ENCODE results near the gene NFYA. TPM values are rescaled to one million over a fixed set of nuclear protein-coding genes. Genes with fewer than 3 reads are reported as not detected.

Gene NFYA
- total and polyA plus RNA-seq, 2 of the 4 experiments (the other 2 are of a cell fraction): 10.9 to 28.5 TPM

GRCh38 chr6:41071923-41072835 lies 595 bp upstream of the NFYA start, which contains the start of gene OARD1:
OARD1 (minus strand) TSS chr6:41072356; CDS start chr6:41071634, 722 bp downstream.
- Histone ChIP-seq H4K91ac (ENCODE audit: insufficient read depth, low read depth, low read length) (peak within 1 kb of the TSS; percentile 84), H3K18ac (ENCODE audit: low read depth, low read length) (peak within 1 kb of the TSS; percentile 35), H2BK20ac (ENCODE audit: low read depth, low read length) (no peak within 1 kb of the TSS), H3K27me3 (ENCODE audit: control insufficient read depth, insufficient read depth, low read length) (no peaks in the 10 kb centered on the region), H2AK9ac (replicated peaks; ENCODE audit: low read depth, low read length, poor library complexity) (peak within 1 kb of the TSS; percentile 98), H3K14ac (replicated peaks; ENCODE audit: low read depth, low read length) (peak within 1 kb of the TSS; percentile 92), H3K4me3 (ENCODE audit: insufficient read depth, low read depth, low read length) (peak within 1 kb of the TSS; percentile 72), H2BK15ac (ENCODE audit: low read depth, low read length) (peak within 1 kb of the TSS; percentile 64; the same call in 2 of the 3 replicates), H3K4ac (ENCODE audit: low read depth, low read length) (peak within 1 kb of the TSS; percentile 93), H3K23ac (ENCODE audit: low read depth, low read length) (peak within 1 kb of the TSS; percentile 73), H3K9me1 (ENCODE audit: insufficient read depth, low read length) (peaks cover 6% of the 10 kb centered on the region), H4K8ac (ENCODE audit: low read depth in 2 of 2, low read length in 2 of 2) (peak within 1 kb of the TSS; percentile 80 to 91), H2AK5ac (ENCODE audit: low read depth, low read length) (peak within 1 kb of the TSS; percentile 18; the same call in 1 of the 2 replicates), H3K9ac (ENCODE audit: low read depth, low read length) (peak within 1 kb of the TSS; percentile 92), H3K27ac (ENCODE audit: insufficient read depth, low read length) (peak within 1 kb of the TSS; percentile 93), H4K5ac (ENCODE audit: low read depth, low read length) (peak within 1 kb of the TSS; percentile 32), H2AFZ (replicated peaks; ENCODE audit: low read length, poor library complexity) (peak within 1 kb of the TSS; percentile 94), H3K4me1 (ENCODE audit: control insufficient read depth, insufficient read depth, low read length) (peaks cover 3% of the 10 kb centered on the region), H3K56ac (ENCODE audit: extremely low read depth, insufficient read depth, low read length) (peak within 1 kb of the TSS; percentile 92), H3K9me3 (ENCODE audit: control insufficient read depth, insufficient read depth, low read length) (no peaks in the 10 kb centered on the region), H2BK5ac (ENCODE audit: low read depth, low read length, poor library complexity, severe bottlenecking) (peak within 1 kb of the TSS; percentile 82), H2BK120ac (ENCODE audit: low read depth, low read length) (peak within 1 kb of the TSS; percentile 41; the same call in 1 of the 2 replicates), H3K4me2 (ENCODE audit: low read depth, low read length) (peak within 1 kb of the TSS; percentile 76), H4K20me1 (ENCODE audit: insufficient read depth, low read length) (peaks cover 10% of the 10 kb centered on the region), H3K36me3 (ENCODE audit: control insufficient read depth, insufficient read depth, low read length) (no peaks in the 10 kb centered on the region), H3K79me1 (ENCODE audit: low read depth in 1 of 2, low read length in 2 of 2) (peaks cover 10 to 16% of the 10 kb centered on the region in 2 experiments; a peak in 3 of 4 replicates)
- TF ChIP-seq FOS (IDR thresholded peaks at IDR 0.05; ENCODE audit: low read depth, low read length) (no peak), MAZ (IDR thresholded peaks at IDR 0.05; ENCODE audit: borderline replicate concordance, low read depth, low read length) (peak; percentile 36; the same call in 1 of the 2 replicates), CTCF (conservative IDR thresholded peaks at IDR 0.05; ENCODE audit: low read depth, low read length) (0 out of 2 replicates have a peak, but pooled peaks have one; percentile 0), MXI1 (IDR thresholded peaks at IDR 0.05; ENCODE audit: borderline replicate concordance, low read depth, low read length) (0 out of 2 replicates have a peak, but pooled peaks have one; percentile 60), POLR2A (IDR thresholded peaks at IDR 0.05; ENCODE audit: low read depth, low read length) (peak; percentile 68), BHLHE40 (IDR thresholded peaks at IDR 0.05; ENCODE audit: low read depth, low read length) (no peak)
- TF ChIP-seq, protein P1, sequence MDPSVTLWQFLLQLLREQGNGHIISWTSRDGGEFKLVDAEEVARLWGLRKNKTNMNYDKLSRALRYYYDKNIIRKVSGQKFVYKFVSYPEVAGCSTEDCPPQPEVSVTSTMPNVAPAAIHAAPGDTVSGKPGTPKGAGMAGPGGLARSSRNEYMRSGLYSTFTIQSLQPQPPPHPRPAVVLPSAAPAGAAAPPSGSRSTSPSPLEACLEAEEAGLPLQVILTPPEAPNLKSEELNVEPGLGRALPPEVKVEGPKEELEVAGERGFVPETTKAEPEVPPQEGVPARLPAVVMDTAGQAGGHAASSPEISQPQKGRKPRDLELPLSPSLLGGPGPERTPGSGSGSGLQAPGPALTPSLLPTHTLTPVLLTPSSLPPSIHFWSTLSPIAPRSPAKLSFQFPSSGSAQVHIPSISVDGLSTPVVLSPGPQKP (IDR thresholded peaks at IDR 0.05; ENCODE audit: borderline replicate concordance, low read depth, low read length): no peak
- WGBS, 2 experiments (ENCODE audit: extremely low coverage in 2 of 2, insufficient read length in 1 of 2): 1% methylated on average over 14 of the region's 63 CpGs; no CpG with 5 or more reads in 1 of the 2 experiments
- no peak for DNase-seq
- CTCF ChIA-PET: no interaction called here
- intact Hi-C loops (cut with micrococcal nuclease): loop anchor here (5.0 kb wide), 2 partner anchors 245 to 610 kb away; no protein-coding TSS in a partner anchor
- in situ Hi-C loops (cut with MboI; ENCODE audit: low sequenced_read_pairs): no loop called here
- POLR2A ChIA-PET (ENCODE audit: unreplicated experiment): interaction anchor here (0.5 to 0.8 kb wide), 2 partner anchors 9 to 75 kb away, joined by 3 read pairs; no protein-coding TSS in a partner anchor
- no TSS peak for BruUV-seq (replicated peaks)
- peak; percentile 72 for ATAC-seq (ENCODE audit: low read depth)
- dilution Hi-C loops (cut with HindIII; ENCODE audit: low sequenced_read_pairs, unreplicated experiment): no loop called here

Measured in IMR-90 (cell line).